WTC11 (cell line): ENCODE results near the gene CCDC92. TPM values are rescaled to one million over a fixed set of nuclear protein-coding genes. Genes with fewer than 3 reads are reported as not detected.

ENCODE experiments used
- ATAC-seq: fragments of 200-7000 bp; cut with Tn5 transposase; 2 replicates; pipeline ENCODE4 v1.10.0; 2021; ENCODE audit warnings: mild to moderate bottlenecking, moderate library complexity
- CTCF ChIA-PET: fragments of 300-600 bp; sonication (Branson Sonifier 250); formaldehyde crosslinking; loops from one replicate; lab custom pipeline; 2021; ENCODE audit warnings: antibody characterized with exemption; lab: Charles Lee
- POLR2A ChIA-PET: fragments of 350-600 bp; sonication (Branson Sonifier 250); formaldehyde crosslinking; loops from one replicate; lab custom pipeline; 2021; ENCODE audit warnings: antibody characterized with exemption; lab: Charles Lee
- DNase-seq: peaks from one replicate; pipeline ENCODE4 v3.0.0; 2021; ENCODE audit warnings: low spot score
- H3K27ac Mint-ChIP-seq: 2 replicates; pipeline ENCODE4 v1.8.0; 2021; ENCODE audit warnings: mixed read lengths
- H3K27me3 Mint-ChIP-seq: 2 replicates; pipeline ENCODE4 v1.8.0; 2021; ENCODE audit warnings: low read depth, mild to moderate bottlenecking, moderate library complexity, mixed read lengths
- H3K36me3 Mint-ChIP-seq: 2 replicates; pipeline ENCODE4 v1.8.0; 2021; ENCODE audit warnings: mixed read lengths
- H3K4me1 Mint-ChIP-seq: 2 replicates; pipeline ENCODE4 v1.8.0; 2022; ENCODE audit warnings: mixed read lengths
- H3K4me3 Mint-ChIP-seq: 2 replicates; pipeline ENCODE4 v1.8.0; 2021; ENCODE audit warnings: mild to moderate bottlenecking, moderate library complexity, mixed read lengths
- H3K9me3 Mint-ChIP-seq: 2 replicates; pipeline ENCODE4 v1.8.0; 2021; ENCODE audit warnings: mixed read lengths
- AFF4 ChIP-seq: sonication (generic); formaldehyde crosslinking; IDR thresholded peaks from 2 replicates; pipeline ENCODE4 v1.8.1; 2023; ENCODE audit warnings: mild to moderate bottlenecking, missing genetic modification reagents, borderline replicate concordance
- ATF6 ChIP-seq: sonication (generic); formaldehyde crosslinking; IDR thresholded peaks from 2 replicates; pipeline ENCODE4 v1.8.1; 2023; ENCODE audit warnings: mild to moderate bottlenecking, missing genetic modification reagents
- CTCF ChIP-seq: fragments of 200-600 bp; IDR thresholded peaks from 2 replicates; pipeline ENCODE4 v1.8.0; 2022; ENCODE audit warnings: antibody characterized with exemption
- ELF4 ChIP-seq: sonication (generic); formaldehyde crosslinking; IDR thresholded peaks from 2 replicates; pipeline ENCODE4 v1.8.1; 2022; ENCODE audit warnings: low read depth, mild to moderate bottlenecking, moderate library complexity, missing genetic modification reagents
- ETV6 ChIP-seq: sonication (generic); formaldehyde crosslinking; IDR thresholded peaks from 2 replicates; pipeline ENCODE4 v1.8.1; 2022; ENCODE audit warnings: mild to moderate bottlenecking, missing genetic modification reagents
- FOXP4 ChIP-seq: sonication (generic); formaldehyde crosslinking; IDR thresholded peaks from 2 replicates; pipeline ENCODE4 v1.8.0; 2022; ENCODE audit warnings: mild to moderate bottlenecking, missing genetic modification reagents
- GABPB1 ChIP-seq: sonication (generic); formaldehyde crosslinking; IDR thresholded peaks from 2 replicates; pipeline ENCODE4 v1.8.1; 2023; ENCODE audit warnings: mild to moderate bottlenecking, missing genetic modification reagents
- PRDM15 ChIP-seq: sonication (generic); formaldehyde crosslinking; IDR thresholded peaks from 2 replicates; pipeline ENCODE4 v1.8.0; 2022; ENCODE audit warnings: missing genetic modification reagents
- PRRX2 ChIP-seq: fragments of 250-450 bp; sonication (Bioruptor Pico); IDR thresholded peaks from 2 replicates; pipeline ENCODE4 v1.8.0; 2021; ENCODE audit warnings: mild to moderate bottlenecking
- SOX15 ChIP-seq: fragments of 250-450 bp; sonication (Bioruptor Pico); IDR thresholded peaks from 2 replicates; pipeline ENCODE4 v1.9.0; 2021; ENCODE audit warnings: mild to moderate bottlenecking
- TCF7 ChIP-seq: sonication (generic); formaldehyde crosslinking; IDR thresholded peaks from 2 replicates; pipeline ENCODE4 v1.8.0; 2022; ENCODE audit warnings: mild to moderate bottlenecking, low read depth, missing genetic modification reagents, moderate library complexity
- TEAD4 ChIP-seq: sonication (generic); formaldehyde crosslinking; IDR thresholded peaks from 2 replicates; pipeline ENCODE4 v1.8.0; 2022; ENCODE audit warnings: mild to moderate bottlenecking, missing genetic modification reagents
- TP53 ChIP-seq: sonication (generic); formaldehyde crosslinking; IDR thresholded peaks from 2 replicates; pipeline ENCODE4 v1.8.1; 2023; ENCODE audit warnings: mild to moderate bottlenecking, missing genetic modification reagents
- total RNA-seq: library from RNA; stranded (reverse); gene quantifications from 3 replicates; pipeline ENCODE4 v1.2.3, GENCODE V29; 2021
- TF ChIP-seq, protein P1 (sequence below): fragments of 250-450 bp; sonication (Bioruptor Pico); IDR thresholded peaks from 2 replicates; pipeline ENCODE4 v1.9.0; 2021; ENCODE audit warnings: moderate library complexity, mild to moderate bottlenecking, inconsistent platforms, borderline replicate concordance
- TF ChIP-seq, protein P2 (sequence below): fragments of 250-450 bp; sonication (Bioruptor Pico); IDR thresholded peaks from 2 replicates; pipeline ENCODE4 v2.1.2; 2022; ENCODE audit warnings: mild to moderate bottlenecking, moderate library complexity

The CCDC92 gene
- total RNA-seq, 1 experiment from 2014 or later = 2.7 TPM

GRCh38 chr12:123984903-123985302 lies 12.3 kb upstream of the CCDC92 start (continued):
- TF ChIP-seq AFF4 (CRISPR knock-in tag) (no peak), TEAD4 (CRISPR knock-in tag) (no peak), TCF7 (CRISPR knock-in tag) (no peak), ATF6 (CRISPR knock-in tag) (no peak)

- POLR2A ChIA-PET = no interaction called here
- Mint-ChIP-seq H3K27ac (no peak overlapping the region), H3K36me3 (0 out of 2 replicates have a peak, but pooled peaks cover 7% of the 10 kb centered on the region), H3K4me3 (no peak overlapping the region), H3K27me3 (no peaks in the 10 kb centered on the region), H3K4me1 (0 out of 2 replicates have a peak, but pooled peaks cover 3% of the 10 kb centered on the region), H3K9me3 (no peaks in the 10 kb centered on the region)
- DNase-seq = peak; percentile 29
- TF ChIP-seq, protein P1, sequence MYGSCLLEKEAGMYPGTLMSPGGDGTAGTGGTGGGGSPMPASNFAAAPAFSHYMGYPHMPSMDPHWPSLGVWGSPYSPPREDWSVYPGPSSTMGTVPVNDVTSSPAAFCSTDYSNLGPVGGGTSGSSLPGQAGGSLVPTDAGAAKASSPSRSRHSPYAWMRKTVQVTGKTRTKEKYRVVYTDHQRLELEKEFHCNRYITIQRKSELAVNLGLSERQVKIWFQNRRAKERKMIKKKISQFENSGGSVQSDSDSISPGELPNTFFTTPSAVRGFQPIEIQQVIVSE (CRISPR knock-in tag) = no peak
- TF ChIP-seq CTCF (peak; percentile 23; the same call in 1 of the 2 replicates), ELF4 (CRISPR knock-in tag) (no peak)
- peak; percentile 86 for ATAC-seq
- CTCF ChIA-PET = interaction anchor here (0.7 to 1.4 kb wide), 18 partner anchors 8 to 222 kb away, joined by 3 to 7 read pairs (median 3); partner anchors contain the start of genes CCDC92 and ZNF664
Measured at GRCh38 chr12:123983822-123984485, 11.3 kb upstream of the CCDC92 start.

DNA sequence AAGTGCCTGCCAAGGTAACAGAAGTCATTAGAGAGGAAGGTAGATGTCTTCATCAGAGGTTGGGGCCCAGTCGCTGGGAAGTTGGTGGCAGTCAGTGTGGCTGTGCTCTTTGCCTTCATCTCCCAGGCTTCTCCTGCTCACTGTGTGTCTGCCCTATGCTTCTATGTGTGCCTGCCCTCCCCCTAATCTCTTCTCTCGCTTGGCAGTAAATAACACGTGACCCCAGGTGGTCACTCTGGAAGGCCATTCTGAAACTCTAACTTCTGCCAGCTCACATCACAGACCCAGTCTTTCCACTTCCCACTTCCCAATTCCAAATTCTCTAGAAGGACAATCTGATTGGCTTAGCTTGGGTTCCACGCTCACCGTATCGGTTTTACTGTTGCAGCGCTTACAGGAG lies 9.6 kb upstream of the CCDC92 start:
- no peaks in the 10 kb centered on the region for H3K9me3 Mint-ChIP-seq
- 0 out of 2 replicates have a peak, but pooled peaks cover 3% of the 10 kb centered on the region for H3K4me1 Mint-ChIP-seq
- H3K4me3 Mint-ChIP-seq = no peak overlapping the region
- H3K27ac Mint-ChIP-seq = no peak overlapping the region
- no peak for DNase-seq
- POLR2A ChIA-PET = no interaction called here
- CTCF ChIA-PET = no interaction called here
- ATAC-seq = no peak
- H3K36me3 Mint-ChIP-seq = no peaks in the 10 kb centered on the region
- H3K27me3 Mint-ChIP-seq = no peaks in the 10 kb centered on the region
- TF ChIP-seq GABPB1 (CRISPR knock-in tag) (no peak), ETV6 (no peak), SOX15 (CRISPR knock-in tag) (no peak), PRDM15 (CRISPR knock-in tag) (no peak), TP53 (CRISPR knock-in tag) (no peak), FOXP4 (no peak), PRRX2 (no peak)
- TF ChIP-seq, protein P2, sequence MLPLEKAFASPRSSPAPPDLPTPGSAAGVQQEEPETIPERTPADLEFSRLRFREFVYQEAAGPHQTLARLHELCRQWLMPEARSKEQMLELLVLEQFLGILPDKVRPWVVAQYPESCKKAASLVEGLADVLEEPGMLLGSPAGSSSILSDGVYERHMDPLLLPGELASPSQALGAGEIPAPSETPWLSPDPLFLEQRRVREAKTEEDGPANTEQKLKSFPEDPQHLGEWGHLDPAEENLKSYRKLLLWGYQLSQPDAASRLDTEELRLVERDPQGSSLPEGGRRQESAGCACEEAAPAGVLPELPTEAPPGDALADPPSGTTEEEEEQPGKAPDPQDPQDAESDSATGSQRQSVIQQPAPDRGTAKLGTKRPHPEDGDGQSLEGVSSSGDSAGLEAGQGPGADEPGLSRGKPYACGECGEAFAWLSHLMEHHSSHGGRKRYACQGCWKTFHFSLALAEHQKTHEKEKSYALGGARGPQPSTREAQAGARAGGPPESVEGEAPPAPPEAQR (CRISPR knock-in tag) = no peak
